Measurements from ENCODE around the gene USP31. TPM values are rescaled to one million over a fixed set of nuclear protein-coding genes. Genes with fewer than 3 reads are reported as not detected.
A peak's percentile ranks its signal among the peaks of the same experiment; 100 is the strongest.

Gene USP31
- total and polyA plus RNA-seq, 2 of the 13 experiments (the other 11 are each of a cell fraction or from before 2014, with no cell fraction given): 22.5 to 23.3 TPM

DNA sequence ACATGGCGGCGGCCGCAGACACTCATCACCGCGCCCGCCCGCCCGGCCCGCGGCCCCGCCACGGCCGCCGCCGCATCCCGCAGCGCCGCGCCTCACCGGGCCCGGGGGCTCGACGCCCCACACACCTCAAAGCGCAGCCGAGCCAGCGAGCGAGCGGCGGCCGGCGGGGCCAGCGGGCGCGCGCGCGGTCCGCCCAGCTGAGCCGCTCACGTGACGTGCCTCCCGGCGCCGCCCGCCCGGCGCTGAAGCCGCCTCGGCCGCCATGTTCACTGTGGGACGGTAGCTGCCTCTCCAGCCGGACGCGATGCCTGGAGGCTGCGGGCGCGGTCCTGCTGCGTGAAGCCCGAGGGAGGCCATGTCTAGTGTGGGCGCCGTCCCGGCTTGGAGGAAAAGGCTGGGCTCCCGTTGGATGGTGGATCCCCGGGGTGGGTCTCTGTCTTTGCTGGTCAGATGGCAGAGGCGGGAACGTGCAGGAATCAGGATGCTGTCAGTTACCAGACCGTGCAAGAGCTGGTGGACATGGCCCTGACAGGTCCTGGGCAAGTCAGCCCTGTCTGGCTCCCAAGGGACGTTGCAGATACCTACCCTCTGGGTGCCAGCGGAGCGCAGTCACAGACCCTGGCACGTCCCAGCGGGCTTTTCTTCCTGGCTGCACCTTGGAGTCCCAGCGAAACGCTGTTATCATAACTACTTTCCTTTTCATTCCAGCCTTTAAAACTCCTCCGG is at the start of gene USP31 (continued):
- TF ChIP-seq, protein P1, sequence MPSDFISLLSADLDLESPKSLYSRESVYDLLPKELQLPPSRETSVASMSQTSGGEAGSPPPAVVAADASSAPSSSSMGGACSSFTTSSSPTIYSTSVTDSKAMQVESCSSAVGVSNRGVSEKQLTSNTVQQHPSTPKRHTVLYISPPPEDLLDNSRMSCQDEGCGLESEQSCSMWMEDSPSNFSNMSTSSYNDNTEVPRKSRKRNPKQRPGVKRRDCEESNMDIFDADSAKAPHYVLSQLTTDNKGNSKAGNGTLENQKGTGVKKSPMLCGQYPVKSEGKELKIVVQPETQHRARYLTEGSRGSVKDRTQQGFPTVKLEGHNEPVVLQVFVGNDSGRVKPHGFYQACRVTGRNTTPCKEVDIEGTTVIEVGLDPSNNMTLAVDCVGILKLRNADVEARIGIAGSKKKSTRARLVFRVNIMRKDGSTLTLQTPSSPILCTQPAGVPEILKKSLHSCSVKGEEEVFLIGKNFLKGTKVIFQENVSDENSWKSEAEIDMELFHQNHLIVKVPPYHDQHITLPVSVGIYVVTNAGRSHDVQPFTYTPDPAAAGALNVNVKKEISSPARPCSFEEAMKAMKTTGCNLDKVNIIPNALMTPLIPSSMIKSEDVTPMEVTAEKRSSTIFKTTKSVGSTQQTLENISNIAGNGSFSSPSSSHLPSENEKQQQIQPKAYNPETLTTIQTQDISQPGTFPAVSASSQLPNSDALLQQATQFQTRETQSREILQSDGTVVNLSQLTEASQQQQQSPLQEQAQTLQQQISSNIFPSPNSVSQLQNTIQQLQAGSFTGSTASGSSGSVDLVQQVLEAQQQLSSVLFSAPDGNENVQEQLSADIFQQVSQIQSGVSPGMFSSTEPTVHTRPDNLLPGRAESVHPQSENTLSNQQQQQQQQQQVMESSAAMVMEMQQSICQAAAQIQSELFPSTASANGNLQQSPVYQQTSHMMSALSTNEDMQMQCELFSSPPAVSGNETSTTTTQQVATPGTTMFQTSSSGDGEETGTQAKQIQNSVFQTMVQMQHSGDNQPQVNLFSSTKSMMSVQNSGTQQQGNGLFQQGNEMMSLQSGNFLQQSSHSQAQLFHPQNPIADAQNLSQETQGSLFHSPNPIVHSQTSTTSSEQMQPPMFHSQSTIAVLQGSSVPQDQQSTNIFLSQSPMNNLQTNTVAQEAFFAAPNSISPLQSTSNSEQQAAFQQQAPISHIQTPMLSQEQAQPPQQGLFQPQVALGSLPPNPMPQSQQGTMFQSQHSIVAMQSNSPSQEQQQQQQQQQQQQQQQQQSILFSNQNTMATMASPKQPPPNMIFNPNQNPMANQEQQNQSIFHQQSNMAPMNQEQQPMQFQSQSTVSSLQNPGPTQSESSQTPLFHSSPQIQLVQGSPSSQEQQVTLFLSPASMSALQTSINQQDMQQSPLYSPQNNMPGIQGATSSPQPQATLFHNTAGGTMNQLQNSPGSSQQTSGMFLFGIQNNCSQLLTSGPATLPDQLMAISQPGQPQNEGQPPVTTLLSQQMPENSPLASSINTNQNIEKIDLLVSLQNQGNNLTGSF (CRISPR knock-in tag; IDR thresholded peaks at IDR 0.05): no peak
- TF ChIP-seq SMYD3 (CRISPR knock-in tag; IDR thresholded peaks at IDR 0.05): no peak
- TF ChIP-seq, protein P2, sequence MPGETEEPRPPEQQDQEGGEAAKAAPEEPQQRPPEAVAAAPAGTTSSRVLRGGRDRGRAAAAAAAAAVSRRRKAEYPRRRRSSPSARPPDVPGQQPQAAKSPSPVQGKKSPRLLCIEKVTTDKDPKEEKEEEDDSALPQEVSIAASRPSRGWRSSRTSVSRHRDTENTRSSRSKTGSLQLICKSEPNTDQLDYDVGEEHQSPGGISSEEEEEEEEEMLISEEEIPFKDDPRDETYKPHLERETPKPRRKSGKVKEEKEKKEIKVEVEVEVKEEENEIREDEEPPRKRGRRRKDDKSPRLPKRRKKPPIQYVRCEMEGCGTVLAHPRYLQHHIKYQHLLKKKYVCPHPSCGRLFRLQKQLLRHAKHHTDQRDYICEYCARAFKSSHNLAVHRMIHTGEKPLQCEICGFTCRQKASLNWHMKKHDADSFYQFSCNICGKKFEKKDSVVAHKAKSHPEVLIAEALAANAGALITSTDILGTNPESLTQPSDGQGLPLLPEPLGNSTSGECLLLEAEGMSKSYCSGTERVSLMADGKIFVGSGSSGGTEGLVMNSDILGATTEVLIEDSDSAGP (CRISPR knock-in tag; IDR thresholded peaks at IDR 0.05; ENCODE audit: borderline replicate concordance): peak; percentile 83
- no peak for TF ChIP-seq HMG20B (CRISPR knock-in tag; conservative IDR thresholded peaks at IDR 0.05)
- peak; percentile 44; the same call in 1 of the 2 replicates for TF ChIP-seq TIGD3 (CRISPR knock-in tag; IDR thresholded peaks at IDR 0.05; ENCODE audit: borderline replicate concordance)
- TF ChIP-seq NR2F1 (CRISPR knock-in tag; IDR thresholded peaks at IDR 0.05): no peak
- TF ChIP-seq POGZ (CRISPR knock-in tag; IDR thresholded peaks at IDR 0.05): peak; percentile 93
- no peak for TF ChIP-seq ZC3H4 (CRISPR knock-in tag; IDR thresholded peaks at IDR 0.05; ENCODE audit: borderline replicate concordance)
- TF ChIP-seq, protein P3, sequence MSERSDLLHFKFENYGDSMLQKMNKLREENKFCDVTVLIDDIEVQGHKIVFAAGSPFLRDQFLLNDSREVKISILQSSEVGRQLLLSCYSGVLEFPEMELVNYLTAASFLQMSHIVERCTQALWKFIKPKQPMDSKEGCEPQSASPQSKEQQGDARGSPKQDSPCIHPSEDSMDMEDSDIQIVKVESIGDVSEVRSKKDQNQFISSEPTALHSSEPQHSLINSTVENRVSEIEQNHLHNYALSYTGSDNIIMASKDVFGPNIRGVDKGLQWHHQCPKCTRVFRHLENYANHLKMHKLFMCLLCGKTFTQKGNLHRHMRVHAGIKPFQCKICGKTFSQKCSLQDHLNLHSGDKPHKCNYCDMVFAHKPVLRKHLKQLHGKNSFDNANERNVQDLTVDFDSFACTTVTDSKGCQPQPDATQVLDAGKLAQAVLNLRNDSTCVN (CRISPR knock-in tag; IDR thresholded peaks at IDR 0.05; ENCODE audit: borderline replicate concordance): peak; percentile 52; the same call in 1 of the 2 replicates
- TF ChIP-seq TBP (CRISPR knock-in tag; IDR thresholded peaks at IDR 0.05): no peak
- TF ChIP-seq, protein P4, sequence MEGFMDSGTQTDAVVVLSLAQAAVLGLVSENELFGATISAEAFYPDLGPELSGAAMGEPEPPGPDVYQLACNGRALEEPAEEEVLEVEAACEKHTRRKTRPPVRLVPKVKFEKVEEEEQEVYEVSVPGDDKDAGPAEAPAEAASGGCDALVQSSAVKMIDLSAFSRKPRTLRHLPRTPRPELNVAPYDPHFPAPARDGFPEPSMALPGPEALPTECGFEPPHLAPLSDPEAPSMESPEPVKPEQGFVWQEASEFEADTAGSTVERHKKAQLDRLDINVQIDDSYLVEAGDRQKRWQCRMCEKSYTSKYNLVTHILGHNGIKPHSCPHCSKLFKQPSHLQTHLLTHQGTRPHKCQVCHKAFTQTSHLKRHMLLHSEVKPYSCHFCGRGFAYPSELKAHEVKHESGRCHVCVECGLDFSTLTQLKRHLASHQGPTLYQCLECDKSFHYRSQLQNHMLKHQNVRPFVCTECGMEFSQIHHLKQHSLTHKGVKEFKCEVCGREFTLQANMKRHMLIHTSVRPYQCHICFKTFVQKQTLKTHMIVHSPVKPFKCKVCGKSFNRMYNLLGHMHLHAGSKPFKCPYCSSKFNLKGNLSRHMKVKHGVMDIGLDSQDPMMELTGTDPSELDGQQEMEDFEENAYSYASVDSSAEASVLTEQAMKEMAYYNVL (CRISPR knock-in tag; IDR thresholded peaks at IDR 0.05; ENCODE audit: borderline replicate concordance): peak; percentile 81
- peak; percentile 54; the same call in 1 of the 2 replicates for TF ChIP-seq ZNF414 (CRISPR knock-in tag; IDR thresholded peaks at IDR 0.05)
- peak; percentile 77; the same call in 1 of the 2 replicates for TF ChIP-seq KLF11 (CRISPR knock-in tag; IDR thresholded peaks at IDR 0.05)

All from HepG2 (cell line).